Cardiac fibroblast (primary cell): ENCODE measurements around the gene SGTA.

Experiments used
- DNase-seq, 2 donors: peaks; one replicate each; pipeline versions ENCODE4 v3.0.0 to v3.0.0-alpha.2; 2010; ENCODE audit warnings: low read depth in 2 of 2
- H3K4me3 ChIP-seq, 2 donors: replicated peaks in 1 of 2; 1 replicate in 1 of 2; 2 replicates in 1 of 2; pipeline ENCODE4 v1.5.1; 2011; ENCODE audit warnings: low read depth in 2 of 2, low read length in 2 of 2, mild to moderate bottlenecking in 2 of 2, moderate library complexity in 1 of 2
- TF ChIP-seq, protein P1 (sequence below): IDR thresholded peaks from one replicate; pipeline ENCODE4 v1.5.1; 2011; ENCODE audit warnings: low read depth, mild to moderate bottlenecking, low read length, inconsistent platforms

The SGTA gene

DNA sequence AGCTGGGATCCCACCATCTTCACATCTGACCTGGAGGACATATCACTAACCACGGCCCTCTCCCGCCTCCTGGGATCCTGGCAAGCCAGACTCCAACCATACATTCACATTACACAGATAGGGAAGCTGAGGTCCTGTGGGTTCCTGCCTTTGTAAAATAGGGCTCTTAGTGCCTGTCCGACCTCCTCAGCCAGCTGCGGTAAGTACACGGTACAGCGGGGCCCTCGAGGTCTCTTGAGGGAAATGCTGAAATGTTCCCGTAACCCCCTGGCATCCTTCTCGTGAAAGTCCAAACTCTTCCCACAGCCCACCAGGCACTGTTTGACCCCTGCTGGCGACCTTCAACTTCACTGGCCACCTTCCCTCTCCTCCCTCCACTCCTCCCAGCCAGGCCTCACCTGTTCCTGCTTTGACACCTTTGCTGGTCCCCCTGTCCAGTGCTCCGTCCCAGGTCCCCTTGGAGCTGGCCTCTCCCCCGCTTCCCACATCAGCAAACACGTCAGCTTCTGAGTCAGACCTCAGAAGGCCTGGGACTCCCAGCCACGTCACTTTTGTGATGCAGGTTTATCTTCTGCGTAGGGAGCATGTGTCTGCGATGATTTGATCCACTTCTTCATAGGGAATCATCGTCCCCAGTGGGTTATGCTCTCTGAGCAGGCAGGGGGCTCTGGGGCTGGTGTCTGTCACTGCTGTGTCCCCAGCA, 71.8 kb downstream of the SGTA start:
- DNase-seq, result peak; percentile 61 to 82
- no peak overlapping the region for H3K4me3 ChIP-seq
- TF ChIP-seq, protein P1, sequence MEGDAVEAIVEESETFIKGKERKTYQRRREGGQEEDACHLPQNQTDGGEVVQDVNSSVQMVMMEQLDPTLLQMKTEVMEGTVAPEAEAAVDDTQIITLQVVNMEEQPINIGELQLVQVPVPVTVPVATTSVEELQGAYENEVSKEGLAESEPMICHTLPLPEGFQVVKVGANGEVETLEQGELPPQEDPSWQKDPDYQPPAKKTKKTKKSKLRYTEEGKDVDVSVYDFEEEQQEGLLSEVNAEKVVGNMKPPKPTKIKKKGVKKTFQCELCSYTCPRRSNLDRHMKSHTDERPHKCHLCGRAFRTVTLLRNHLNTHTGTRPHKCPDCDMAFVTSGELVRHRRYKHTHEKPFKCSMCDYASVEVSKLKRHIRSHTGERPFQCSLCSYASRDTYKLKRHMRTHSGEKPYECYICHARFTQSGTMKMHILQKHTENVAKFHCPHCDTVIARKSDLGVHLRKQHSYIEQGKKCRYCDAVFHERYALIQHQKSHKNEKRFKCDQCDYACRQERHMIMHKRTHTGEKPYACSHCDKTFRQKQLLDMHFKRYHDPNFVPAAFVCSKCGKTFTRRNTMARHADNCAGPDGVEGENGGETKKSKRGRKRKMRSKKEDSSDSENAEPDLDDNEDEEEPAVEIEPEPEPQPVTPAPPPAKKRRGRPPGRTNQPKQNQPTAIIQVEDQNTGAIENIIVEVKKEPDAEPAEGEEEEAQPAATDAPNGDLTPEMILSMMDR, result no peak

DNA sequence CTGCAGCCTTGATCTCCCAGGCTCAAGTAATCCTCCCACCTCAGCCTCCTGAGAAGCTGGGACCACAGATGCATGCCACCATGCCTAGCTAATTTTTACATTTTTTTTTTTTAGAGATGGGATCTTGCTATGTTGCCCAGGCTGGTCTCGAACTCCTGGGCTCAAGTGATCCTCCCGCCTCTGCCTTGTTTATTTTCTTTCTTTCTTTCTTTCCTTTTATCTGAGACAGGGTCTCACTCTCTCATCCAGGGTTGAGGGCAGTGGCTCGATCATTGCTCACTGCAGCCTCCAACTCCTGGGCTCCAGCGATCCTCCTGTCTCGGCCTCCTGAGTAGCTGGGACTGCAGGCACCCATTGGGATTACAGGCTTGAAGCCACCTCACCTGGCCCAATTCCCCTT, 76.8 kb downstream of the SGTA start:
- TF ChIP-seq, protein P1, result no peak
- H3K4me3 ChIP-seq, result no peak overlapping the region
- no peak for DNase-seq
